Gastrocnemius medialis (tissue), 4 donors: ENCODE results near the gene YJU2.

ENCODE experiments used
- CTCF ChIP-seq, 5 experiments: fragments of 450-650 bp in 3 of 5; fragments of 200-600 bp in 2 of 5; sonication (generic) in 2 of 5; IDR thresholded peaks in 4 of 5; conservative IDR thresholded peaks in 1 of 5; 1 replicate in 4 of 5; 2 replicates in 1 of 5; pipeline ENCODE4 v1.5.1; 2016 to 2019; ENCODE audit warnings: antibody characterized with exemption in 5 of 5, mild to moderate bottlenecking in 3 of 5, moderate library complexity in 3 of 5
- POLR2A ChIP-seq, 2 donors: fragments of 450-650 bp; IDR thresholded peaks; one replicate each; pipeline ENCODE4 v1.6.1; 2017; ENCODE audit warnings: antibody characterized with exemption in 2 of 2, mild to moderate bottlenecking in 2 of 2, moderate library complexity in 2 of 2

DNA sequence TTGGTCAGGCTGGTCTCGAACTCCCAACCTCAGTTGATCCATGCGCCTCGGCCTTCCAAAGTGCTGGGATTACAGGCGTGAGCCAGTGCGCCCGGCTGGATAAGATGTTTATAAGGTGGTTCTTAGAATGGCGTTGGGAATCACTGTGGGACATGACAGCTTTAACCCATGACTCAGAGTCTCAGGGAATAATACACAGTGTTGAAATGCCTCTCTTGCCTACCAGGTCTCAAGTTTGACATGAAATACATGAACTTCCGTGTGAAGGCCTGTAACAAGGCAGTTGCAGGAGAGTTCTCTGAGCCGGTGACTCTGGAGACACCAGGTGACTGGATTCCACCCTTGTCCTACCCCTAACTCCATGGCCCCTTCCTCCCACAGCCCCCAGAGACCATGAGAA is 70.1 kb downstream of the YJU2 start:
- no peak for TF ChIP-seq CTCF (IDR thresholded peaks at IDR 0.05 in 4 of 5, conservative IDR thresholded peaks at IDR 0.05 in 1 of 5)
- TF ChIP-seq POLR2A (IDR thresholded peaks at IDR 0.05): no peak
